ENCODE measurements around the gene PYCR2.
"Not testable (repeated sequence)": the region's sequence is repeated elsewhere in the genome, so short reads cannot be mapped to it uniquely, and the experiment has no call there.

PYCR2 gene

DNA sequence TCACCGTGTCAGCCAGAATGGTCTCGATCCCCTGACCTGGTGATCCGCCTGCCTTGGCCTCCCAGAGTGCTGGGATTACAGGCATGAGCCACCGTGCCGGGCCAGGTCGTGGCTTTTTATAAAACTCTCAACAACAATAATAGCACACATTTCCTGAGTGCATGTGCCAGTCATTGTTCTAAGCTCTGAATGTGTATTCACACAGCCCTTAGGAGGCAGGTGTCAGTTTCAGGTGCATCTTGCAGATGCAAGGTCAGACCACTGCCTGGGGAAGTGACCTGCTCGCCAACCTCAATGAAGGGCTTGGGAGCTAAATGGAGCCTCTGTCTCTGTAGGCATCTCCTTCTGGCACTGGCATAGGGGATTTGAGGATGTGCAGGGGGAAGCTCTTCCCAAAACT is 18.5 kb upstream of the PYCR2 start:
- DNase-seq (ENCODE audit: low read depth in 2 of 2) = no peak

DNA sequence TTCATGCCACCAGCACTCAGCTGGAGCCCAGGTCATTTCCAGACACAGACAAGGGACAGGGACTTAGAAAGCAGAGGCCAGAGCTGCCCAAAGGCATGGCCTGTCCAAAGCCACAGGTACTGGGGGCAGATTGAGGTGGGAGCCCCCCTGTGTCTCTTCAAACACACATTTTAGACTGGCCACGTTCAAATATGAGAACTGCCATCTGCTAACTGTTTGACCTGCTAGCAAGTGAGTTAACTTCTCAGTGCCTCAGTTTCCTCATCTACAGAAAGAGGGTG is 17.8 kb upstream of the PYCR2 start:
- no peak for DNase-seq (ENCODE audit: low read depth in 2 of 2)

DNA sequence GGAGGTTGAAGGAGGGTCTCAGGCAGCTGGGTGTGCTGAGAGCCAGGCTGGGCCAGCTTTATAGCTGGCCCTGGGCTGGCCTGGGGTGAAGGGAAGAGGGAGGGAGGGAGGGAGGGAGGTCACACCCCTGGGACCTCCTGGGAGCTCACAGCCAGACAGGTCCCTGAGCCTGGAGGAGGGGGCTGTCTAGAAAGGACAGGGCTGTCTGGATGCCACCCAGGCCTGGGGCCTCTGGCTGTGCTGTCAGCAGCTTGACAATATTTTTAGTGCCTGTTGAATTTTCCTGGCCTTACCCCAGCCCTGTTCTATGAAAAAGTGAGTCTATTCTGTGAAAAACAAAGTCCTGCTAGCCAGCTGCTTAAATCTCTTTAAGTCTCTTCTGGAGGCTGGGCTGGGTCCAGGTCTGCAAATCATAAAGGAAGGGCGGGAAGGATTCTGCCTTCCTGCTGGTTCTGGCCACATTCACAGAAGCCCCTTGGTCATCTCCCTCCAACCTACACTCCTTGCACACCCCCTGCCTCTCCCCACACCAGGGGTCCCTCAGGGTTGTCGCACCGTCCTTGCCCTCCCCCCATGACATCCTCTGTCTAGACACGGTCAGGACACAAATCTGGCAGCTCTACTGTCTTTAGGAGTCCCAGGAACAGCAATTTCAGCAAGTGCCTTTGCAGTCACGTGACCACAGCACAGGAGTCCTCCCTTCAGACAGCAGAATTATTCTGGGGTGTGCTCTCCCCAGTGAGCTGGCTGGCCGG is 17.3 kb upstream of the PYCR2 start, which contains the start of gene LEFTY2:
TSS of gene LEFTY2 (minus strand) at position 34 of the 755 bp plus-strand sequence. CDS start 80 bp downstream, outside the sequence.
- DNase-seq (ENCODE audit: low read depth in 2 of 2) = no peak

DNA sequence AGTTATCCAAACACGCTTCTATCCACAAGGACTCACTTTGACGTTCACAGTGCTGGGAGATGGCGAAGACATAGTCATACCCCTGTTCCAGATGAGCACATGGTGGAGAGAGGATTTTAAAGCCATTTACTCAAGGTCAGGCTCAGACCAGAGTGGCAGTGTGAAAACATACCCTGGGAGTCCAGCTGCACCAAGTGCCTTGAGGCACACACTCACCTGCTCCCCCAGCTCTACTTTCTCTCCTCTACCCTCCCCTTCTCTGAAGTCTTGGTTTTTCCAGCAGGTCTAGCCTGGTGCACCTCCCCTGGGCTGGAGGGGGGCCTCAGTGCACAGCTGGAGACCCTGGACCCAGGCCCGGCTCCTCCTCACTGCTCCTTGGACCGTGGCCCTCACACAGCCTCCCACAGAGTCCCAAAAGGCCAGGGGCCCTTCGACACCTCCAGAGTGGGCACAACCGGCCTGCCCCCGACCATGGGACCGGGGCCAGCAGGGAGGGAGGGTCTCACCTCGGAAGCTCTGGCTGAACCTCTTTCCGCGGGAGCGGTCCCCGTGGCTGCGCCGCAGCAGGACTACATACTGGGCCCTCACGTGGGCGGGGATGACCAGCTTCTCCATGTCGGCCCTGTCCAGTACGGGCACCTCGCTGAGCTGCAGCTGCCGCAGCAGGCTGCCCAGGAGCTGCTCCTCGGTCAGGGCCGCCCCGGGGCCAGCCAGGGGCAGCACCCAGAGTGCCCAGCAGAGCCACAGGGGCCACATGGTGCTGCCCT is 16.5 kb upstream of the PYCR2 start:
- DNase-seq (ENCODE audit: low read depth in 2 of 2) = no peak

DNA sequence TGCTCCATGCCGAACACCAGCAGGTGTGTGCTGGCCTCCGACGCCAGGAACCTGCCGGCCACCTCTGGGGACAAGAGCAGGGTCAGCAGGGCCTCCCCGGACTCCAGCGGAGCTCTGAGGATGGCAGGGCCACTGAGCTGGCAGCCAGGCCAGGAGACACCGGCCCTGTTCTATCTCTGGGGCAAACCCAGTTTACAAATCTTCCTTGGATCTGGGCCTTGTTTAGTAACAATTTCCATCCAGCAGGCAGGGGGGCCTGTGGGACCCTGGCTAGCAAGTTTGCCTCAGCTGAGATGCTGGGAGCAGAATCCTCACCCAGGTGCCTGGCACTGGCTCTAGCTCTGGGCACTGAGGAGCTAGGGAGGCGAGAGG is 15.9 kb upstream of the PYCR2 start:
- not testable (repeated sequence) for DNase-seq (ENCODE audit: low read depth in 2 of 2)

DNA sequence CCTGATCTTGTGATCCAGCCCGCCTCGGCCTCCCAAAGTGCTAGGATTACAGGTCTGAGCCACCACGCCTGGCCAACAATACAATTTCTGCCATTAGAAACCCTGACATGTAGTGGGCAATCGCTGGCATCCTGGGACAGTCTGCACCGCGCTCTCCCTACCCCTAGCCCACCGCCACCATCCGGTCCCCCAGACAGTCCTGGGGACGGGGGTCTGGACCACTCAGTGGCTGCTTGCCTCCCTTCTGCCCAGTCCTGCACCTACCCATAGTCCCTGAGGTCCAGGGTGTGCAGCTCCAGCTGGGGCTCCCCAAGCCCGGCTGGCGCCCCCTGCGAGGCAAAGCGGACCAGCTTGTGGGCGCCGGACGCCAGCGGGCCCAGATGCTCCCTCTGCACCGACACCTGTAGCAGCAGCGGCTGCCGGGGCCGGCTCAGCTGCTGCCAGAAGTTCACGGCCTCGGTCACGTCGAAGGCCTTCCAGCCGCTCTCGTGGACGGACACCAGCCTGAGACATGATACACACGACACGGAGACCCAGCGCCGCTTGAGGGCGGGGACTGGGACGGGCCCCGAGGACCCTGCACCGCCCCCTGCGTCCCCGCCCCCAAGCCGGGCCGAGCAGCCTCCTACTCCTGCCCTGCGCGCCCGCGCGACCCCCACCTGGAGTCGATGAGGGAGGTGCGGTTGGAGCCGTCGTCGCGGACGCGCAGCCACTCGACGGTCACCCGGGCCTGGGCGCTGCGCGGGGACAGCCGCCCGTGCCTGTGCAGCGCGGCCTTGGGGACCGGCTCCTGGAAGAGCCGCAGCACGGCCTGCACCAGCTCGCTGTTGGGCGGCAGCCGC is 15.3 kb upstream of the PYCR2 start:
- DNase-seq (ENCODE audit: low read depth in 2 of 2) = not testable (repeated sequence)

DNA sequence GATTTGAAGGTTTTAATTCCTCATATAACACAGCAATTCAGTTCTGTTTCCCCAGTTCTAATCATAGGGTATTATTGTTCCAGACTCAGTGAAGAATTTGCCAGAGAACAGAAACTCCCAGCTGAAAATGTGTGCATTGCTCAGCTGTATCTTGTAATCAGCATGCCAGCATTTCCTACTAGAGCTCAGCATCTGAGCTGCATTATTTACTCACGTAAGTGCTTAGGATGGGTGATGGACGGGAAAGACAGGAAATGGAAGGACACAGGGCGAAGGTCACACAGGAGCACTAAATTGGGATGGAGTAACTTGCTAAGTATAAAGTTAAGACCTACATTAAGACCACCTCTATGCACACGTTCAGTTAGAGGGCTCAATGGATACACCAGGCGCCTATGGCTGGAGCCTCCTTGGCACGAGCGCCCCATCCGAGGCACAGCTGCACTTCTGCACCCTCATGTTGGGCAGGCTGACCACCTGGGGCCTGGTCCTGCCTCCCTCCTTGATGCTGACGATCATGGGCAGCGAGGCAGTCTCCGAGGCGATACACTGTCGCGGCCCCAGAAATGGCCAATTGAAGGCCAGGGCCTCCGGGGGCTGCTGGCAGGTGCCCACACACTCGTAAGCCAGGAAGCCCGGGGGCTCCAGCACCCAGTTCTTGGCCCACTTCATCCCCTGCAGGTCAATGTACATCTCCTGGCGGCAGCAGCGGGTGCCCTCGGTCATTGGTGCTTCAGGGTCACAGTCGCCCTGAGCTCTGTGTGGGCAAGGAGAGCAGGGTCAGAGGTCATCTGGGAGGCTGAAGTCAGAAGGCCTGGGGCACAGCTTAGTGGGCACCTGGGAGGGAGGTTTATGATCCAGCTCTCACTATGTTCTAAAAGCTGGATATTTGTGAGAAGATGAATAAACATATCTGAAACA is 13.3 kb upstream of the PYCR2 start:
- DNase-seq (ENCODE audit: low read depth in 2 of 2) = no peak

DNA sequence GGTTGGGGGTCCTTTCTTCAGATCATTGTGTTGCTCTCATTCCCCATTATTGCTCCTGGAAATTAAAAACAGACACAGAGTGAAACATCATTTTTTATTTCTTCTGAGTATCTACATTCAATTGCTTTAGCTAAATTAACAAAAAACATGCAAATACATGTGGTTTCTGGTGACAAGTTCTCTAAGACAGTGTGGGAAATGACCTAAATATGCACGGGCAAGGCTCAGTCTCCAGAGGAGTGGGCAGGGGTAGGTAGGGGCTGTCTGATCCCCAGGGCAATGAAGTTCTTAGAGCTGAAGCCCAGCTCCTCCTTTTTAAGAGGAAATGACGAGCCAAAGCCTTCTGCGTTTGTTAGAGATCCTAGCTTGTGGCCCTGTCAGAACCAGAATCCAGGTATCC is 12.5 kb upstream of the PYCR2 start:
- no peak for DNase-seq (ENCODE audit: low read depth in 2 of 2)

DNA sequence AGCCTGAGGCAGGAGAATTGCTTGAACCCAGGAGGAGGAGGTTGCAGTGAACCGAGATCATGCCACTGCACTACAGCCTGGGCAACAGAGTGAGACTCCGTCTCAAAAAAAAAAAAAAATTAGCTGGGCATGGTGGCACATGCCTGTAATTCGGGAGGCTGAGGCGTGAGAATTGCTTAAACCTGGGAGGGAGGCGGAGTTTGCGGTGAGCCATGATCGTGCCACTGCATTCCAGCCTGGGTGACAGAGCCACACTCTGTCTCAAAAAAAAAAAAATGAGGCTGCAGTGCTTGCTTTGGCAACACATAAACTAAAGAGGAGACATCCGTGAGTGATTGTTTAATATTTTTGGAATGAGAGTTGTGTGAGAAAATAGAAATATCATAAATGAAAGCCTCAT is 12.0 kb upstream of the PYCR2 start:
- not testable (repeated sequence) for DNase-seq (ENCODE audit: low read depth in 2 of 2)

DNA sequence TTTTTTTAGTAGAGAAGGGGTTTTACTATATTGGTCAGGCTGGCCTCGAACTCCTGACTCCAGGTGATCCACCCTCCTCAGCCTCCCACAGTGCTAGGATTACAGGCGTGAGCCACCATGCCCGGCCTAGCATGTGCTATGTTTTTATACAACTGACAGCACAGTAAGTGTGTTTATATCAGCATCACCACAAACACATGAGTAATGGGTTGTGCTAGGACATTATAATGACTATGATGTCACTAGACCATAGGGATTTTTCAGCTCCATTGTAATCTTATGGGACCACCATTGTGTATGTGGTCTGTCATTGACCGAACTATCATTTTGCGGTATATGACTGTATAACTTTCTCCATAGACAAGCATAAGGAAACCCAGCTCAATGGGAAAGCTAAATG is 10.7 kb upstream of the PYCR2 start:
- no peak for DNase-seq (ENCODE audit: low read depth in 2 of 2)

DNA sequence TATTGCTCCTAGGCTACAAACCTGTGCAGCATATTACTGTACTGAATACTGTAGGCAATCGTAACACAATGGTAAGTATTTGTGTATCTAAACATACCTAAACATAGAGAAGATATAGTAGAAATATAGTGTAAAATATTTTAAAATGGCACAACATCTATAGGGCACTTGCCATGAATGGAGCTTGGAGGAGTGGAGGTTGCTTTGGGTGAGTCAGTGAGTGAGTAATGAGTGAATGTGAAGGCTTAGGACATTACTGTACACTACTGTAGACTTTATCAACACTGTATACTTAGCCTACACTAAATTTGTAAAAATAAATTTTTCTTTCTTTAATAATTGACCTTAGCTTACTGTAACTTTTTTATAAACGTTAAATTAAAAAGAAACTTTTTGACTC is 9.0 kb upstream of the PYCR2 start:
- no peak for DNase-seq (ENCODE audit: low read depth in 2 of 2)

DNA sequence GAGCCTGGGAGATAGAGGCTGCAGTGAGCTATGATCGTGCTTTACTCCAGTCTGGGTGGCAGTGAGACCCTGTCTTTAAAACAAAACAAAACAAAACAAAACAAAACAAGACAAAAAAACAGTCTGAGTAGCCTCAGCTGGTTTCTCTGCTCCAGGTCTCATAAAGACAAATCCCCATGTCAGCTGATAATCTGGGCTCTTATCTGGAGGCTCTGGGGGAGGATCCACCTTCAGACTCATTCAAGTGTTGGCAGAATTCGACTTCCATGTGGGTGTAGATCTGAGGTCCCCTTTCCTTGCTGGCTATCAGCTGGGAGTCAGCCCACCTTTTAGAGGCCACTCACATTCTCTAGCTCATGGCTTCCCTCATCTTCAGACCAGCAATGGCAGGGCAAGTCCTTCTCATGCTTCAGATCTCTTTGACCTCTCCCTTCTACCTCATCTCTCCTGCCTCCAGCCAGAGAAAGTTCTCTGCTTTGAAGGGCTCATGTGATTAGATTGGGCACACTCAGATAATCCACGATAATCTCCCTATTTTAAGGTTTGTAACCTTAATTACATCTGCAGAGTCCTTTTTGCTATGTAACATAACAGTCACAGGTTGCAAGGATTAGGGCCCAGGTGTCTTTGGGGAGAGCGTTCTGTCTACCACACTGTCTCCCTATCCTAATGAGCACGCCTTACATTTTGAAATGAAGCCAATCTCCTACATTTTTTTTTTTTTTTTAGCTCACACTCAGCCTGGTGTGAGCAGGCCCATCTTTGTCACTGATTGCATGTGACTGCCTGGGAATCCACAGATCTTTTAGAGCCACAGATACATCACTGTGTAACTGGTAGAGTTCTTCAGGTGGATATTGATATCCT is 7.5 kb upstream of the PYCR2 start:
- DNase-seq (ENCODE audit: low read depth in 2 of 2) = no peak

DNA sequence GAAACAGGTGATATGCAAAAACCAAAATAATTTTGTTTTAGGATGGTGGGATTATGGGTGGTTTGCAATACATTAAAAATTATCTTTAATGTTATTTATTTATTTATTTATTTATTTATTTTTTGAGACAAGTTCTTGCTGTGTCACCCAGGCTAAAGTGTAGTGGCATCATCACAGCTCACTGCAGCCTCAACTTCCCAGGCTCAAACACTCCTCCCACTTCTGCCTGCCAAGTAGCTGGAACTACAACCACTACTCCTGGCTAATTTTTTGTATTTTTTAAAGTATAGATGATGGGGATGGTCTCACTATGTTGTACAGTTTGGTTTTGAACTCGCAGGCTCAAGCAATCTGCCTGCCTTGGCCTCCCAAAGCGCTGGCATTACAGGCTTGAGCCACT is 6.5 kb upstream of the PYCR2 start:
- no peak for DNase-seq (ENCODE audit: low read depth in 2 of 2)

DNA sequence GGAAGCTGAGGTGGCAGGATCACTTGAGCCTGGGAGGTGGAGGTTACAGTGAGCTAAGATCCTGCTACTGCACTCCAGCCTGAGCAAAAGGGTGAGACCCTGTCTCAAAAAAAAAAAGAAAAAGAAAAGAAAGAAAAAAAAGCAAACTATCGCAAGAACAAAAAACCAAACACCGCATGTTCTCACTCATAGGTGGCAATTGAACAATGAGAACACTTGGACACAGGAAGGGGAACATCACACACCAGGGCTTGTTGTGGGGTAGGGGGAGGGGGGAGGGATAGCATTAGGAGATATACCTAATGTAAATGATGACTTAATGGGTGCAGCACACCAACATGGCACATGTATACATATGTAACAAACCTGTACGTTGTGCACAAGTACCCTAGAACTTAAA is 5.4 kb upstream of the PYCR2 start:
- not testable (repeated sequence) for DNase-seq (ENCODE audit: low read depth in 2 of 2)

DNA sequence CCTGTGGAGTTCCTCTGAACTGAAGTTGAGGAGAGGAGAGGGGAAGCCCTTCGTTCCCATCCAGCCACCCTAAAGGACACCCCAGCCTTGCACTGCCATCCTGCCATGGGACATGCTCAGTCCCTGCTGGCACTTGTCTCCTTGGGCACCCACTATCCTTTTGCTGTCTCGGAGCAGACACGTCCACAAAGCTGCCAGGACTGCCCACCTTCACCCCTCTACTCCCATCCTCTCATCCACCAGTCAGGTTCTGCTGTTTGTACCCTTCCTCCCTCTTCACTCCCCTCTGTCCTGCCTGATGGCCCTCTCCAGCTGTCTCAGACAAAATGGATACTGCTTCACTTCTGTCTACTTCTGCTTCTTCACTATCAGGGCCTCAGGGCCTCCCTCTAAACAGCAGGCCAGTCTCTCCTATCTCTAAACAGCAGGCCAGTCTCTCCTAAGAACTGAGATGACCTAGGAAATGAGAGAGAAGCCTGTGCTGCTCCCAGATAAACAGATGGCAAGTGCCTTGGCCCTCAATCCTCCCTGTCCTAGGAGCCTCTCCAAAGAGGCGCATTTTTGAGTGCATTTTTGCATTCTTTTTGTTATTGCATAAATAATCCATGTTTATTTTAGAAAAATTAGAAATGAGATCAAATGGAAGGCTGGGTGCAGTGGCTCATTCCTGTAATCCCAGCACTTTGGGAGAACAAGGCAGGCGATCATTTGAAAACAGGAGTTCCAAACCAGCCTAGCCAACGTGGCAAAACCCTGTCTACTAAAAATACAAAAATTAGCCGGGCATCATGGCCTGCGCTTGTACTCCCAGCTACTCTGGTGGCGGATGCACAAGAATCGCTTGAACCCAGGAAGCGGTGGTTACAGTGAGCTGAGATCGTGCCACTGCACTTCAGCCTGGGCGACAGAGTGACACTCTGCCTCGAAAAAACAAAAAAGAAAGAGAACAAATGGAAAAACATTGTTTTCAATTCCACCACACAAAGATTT is 4.4 kb upstream of the PYCR2 start:
- DNase-seq (ENCODE audit: low read depth in 2 of 2) = no peak

DNA sequence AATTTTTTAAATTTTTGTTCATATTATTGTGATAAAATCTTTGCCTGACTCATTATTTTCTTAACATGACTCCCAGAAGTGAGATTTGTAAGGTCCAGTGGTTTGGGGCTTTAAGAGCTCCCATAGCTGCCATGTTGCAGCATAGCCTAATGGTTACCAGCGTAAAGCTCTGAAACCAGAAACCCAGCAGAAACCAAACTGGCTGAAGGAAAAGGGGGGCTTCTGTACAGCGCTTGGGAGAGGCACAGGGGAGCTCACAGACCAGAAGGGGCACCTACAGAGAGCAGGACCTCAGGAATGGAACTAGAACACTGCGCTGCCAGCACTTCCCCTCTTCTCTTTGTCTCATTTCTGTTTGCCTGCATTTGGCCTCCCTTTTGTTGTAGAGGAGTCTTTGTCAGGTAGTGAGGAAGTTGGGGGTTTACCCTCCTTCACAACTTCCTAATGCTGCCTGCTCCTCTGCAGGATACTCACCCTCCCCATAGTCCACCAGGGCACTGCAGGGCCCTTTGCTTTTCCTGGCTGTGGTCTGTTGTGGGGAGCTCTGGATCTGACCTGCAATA is 2.6 kb upstream of the PYCR2 start:
- no peak for DNase-seq (ENCODE audit: low read depth in 2 of 2)

DNA sequence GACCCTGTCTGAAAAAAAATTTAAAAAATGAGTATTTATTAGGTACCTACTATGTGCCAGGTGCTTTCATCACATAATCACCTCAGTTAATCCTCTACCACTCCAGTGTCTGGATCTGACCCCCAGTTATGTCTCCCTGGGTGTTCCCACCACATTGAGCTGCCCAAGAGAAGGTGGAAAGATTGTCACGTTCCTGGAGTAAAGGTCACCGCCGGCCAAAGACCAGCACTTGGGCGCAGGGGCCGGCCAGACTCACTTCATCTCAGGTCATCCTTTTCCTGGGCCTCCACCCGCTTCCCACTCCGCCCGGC is 714 bp downstream of the PYCR2 start:
- no peak for DNase-seq (ENCODE audit: low read depth in 2 of 2)

DNA sequence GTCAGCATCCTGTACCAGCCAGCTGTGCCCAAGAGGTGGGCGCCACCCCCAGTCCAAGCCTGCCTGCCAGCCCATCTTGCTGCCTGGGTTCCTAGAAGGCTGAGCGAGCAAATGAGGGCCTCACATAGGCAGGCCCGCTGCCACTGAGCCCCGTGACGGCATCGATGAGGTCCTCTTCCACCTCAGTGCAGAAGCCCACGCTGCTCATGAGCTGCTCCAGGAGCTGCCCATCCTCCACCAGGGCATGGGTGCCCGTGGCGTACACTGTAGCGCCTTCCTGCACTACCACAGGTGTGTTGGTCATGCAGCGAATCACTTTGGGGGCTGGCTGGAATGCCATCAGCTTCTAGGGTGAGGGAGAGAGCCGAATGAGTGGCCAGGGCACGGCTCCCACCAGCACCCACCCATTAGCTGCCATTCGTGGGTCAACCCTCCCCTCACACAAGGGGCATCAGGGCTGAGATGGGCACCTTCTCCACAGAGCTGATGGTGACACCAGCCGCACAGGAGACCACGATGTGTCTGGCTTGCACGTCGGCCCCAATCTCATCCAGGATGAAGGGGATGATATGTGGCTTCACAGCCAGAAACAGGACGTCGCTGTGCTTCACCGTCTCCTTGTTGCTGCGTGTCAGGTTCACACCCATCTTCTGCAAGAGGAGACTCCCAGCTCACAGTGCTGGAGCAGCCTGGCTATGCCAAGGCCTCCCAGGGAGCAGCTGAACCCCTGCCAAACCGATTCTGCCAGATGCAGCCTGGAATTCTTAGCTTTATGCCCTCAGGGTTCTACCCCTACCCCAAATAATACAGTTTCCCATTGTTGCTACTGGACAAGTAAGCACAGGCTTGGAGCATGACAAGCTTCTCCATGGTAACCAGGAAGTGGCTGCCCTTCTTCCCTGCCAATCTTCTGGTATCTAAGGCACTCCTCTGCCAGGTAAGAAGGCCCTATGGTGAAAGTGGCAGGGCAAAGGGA is 2.0 kb downstream of the PYCR2 start:
- no peak for DNase-seq (ENCODE audit: low read depth in 2 of 2)

All from stimulated activated CD4-positive, alpha-beta T cell treated with anti-CD3 and anti-CD28 coated beads, Interleukin-15, amount 100 ng/mL, for 48 hours (primary cell).